GM12878 (cell line): ENCODE measurements around the gene NHSL2. TPM values are rescaled to one million over a fixed set of nuclear protein-coding genes. Genes with fewer than 3 reads are reported as not detected.

ENCODE experiments used
- ATAC-seq: fragments of 200-7000 bp; cut with Tn5 transposase; 3 replicates; pipeline ENCODE4 v1.9.1; 2020; ENCODE audit warnings: mild to moderate bottlenecking, moderate library complexity
- BruUV-seq: library from RNA; stranded (reverse); fragments of 400-500 nt; replicated peaks from 2 replicates; lab custom pipeline; 2021; lab: Mats Ljungman, UMichigan
- CTCF ChIA-PET: fragments of 300-600 bp; sonication (Branson Sonifier 250); formaldehyde crosslinking; extraction: SDS; loops from one replicate; lab custom pipeline; 2021; ENCODE audit warnings: inconsistent platforms; lab: Yijun Ruan, JAX
- POLR2A ChIA-PET: fragments of 350-600 bp; formaldehyde crosslinking; extraction: SDS; loops from one replicate; lab custom pipeline; 2021; ENCODE audit warnings: inconsistent platforms; lab: Charles Lee
- RAD21 ChIA-PET: fragments of 300-600 bp; sonication (Branson Sonifier 250); formaldehyde crosslinking; loops from one replicate; lab custom pipeline; 2023; ENCODE audit warnings: antibody characterized with exemption; ENCODE audit not compliant: unreplicated experiment; lab: Charles Lee
- SMC1A ChIA-PET: fragments of 300-600 bp; sonication (Branson Sonifier 250); formaldehyde crosslinking; loops from one replicate; lab custom pipeline; 2023; ENCODE audit not compliant: unreplicated experiment, uncharacterized antibody; lab: Charles Lee
- DNase-seq: peaks from one replicate; pipeline ENCODE4 v3.0.0-alpha.2; 2011; ENCODE audit warnings: low read depth, low spot score
- FAIRE-seq: peaks from 3 replicates; lab custom pipeline; 2011; peaks lifted over from hg19 to GRCh38; lab: Jason Lieb, UNC
- H2AFZ ChIP-seq: 2 replicates; pipeline ENCODE4 v1.6.0; 2011; ENCODE audit warnings: low read depth, low read length, control low read depth; ENCODE audit not compliant: control insufficient read depth
- H3K27ac ChIP-seq: 2 replicates; pipeline ENCODE4 v1.5.1; 2011; ENCODE audit warnings: control low read depth; ENCODE audit not compliant: control insufficient read depth, insufficient read depth
- H3K27me3 ChIP-seq, 2 experiments: replicated peaks in 1 of 2; 2 replicates each; pipeline versions ENCODE4 v1.6.0 to v1.6.1; 2011; ENCODE audit warnings: low read length in 1 of 2; ENCODE audit not compliant: control insufficient read depth in 2 of 2, insufficient read depth in 2 of 2
- H3K36me3 ChIP-seq, 2 experiments: 2 replicates each; pipeline ENCODE4 v1.5.1; 2011; ENCODE audit warnings: low read length in 1 of 2; ENCODE audit not compliant: control insufficient read depth in 2 of 2, insufficient read depth in 2 of 2
- H3K4me1 ChIP-seq: 2 replicates; pipeline ENCODE4 v1.6.1; 2011; ENCODE audit warnings: mild to moderate bottlenecking, low read length, moderate library complexity, mixed read lengths; ENCODE audit not compliant: control insufficient read depth, insufficient read depth
- H3K4me2 ChIP-seq: 2 replicates; pipeline ENCODE4 v1.6.0; 2011; ENCODE audit warnings: control low read depth; ENCODE audit not compliant: control insufficient read depth, insufficient read depth
- H3K4me3 ChIP-seq: fragments of 200-600 bp; sonication (generic); 2 replicates; pipeline ENCODE4 v1.5.1; 2016
- H3K79me2 ChIP-seq: 2 replicates; pipeline ENCODE4 v1.6.0; 2011; ENCODE audit warnings: low read length; ENCODE audit not compliant: control insufficient read depth, insufficient read depth
- H3K9ac ChIP-seq: 2 replicates; pipeline ENCODE4 v1.8.0; 2011; ENCODE audit warnings: low read length, control low read depth, mixed read lengths; ENCODE audit not compliant: control insufficient read depth, insufficient read depth
- H3K9me3 ChIP-seq: replicated peaks from 3 replicates; pipeline ENCODE4 v1.5.1; 2011; ENCODE audit warnings: mild to moderate bottlenecking, low read length; ENCODE audit not compliant: control insufficient read depth, insufficient read depth
- H4K20me1 ChIP-seq: 2 replicates; pipeline ENCODE4 v1.6.0; 2011; ENCODE audit not compliant: control insufficient read depth, insufficient read depth
- ATF3 ChIP-seq: IDR thresholded peaks from 2 replicates; pipeline ENCODE4 v1.6.1; 2011; ENCODE audit warnings: low read depth, mild to moderate bottlenecking, low read length, moderate library complexity, borderline replicate concordance; ENCODE audit errors: extremely low read depth
- CBX5 ChIP-seq: sonication (generic); IDR thresholded peaks from 2 replicates; pipeline ENCODE4 v1.6.1; 2016; ENCODE audit warnings: low read depth, moderate library complexity, mild to moderate bottlenecking, inconsistent platforms
- ELK1 ChIP-seq: IDR thresholded peaks from 2 replicates; pipeline ENCODE4 v1.6.1; 2012; ENCODE audit warnings: low read depth, low read length, improper control_type of control experiment
- IRF3 ChIP-seq: fragments of 450-650 bp; IDR thresholded peaks from 2 replicates; pipeline ENCODE4 v1.6.1; 2014; ENCODE audit warnings: mild to moderate bottlenecking
- MLLT1 ChIP-seq: fragments of 450-650 bp; IDR thresholded peaks from 2 replicates; pipeline ENCODE4 v1.6.1; 2016; ENCODE audit warnings: mild to moderate bottlenecking
- MYB ChIP-seq: fragments of 150-350 bp; IDR thresholded peaks from 2 replicates; pipeline ENCODE4 v1.6.1; 2014; ENCODE audit warnings: mild to moderate bottlenecking, low read depth, low read length, borderline replicate concordance
- NFIC ChIP-seq: IDR thresholded peaks from 2 replicates; pipeline ENCODE4 v1.6.1; 2012; ENCODE audit warnings: low read depth, mild to moderate bottlenecking, inconsistent platforms, low read length, moderate library complexity
- POLR2AphosphoS5 ChIP-seq: IDR thresholded peaks from 2 replicates; pipeline ENCODE4 v1.6.1; 2011; ENCODE audit warnings: mild to moderate bottlenecking, low read length, inconsistent platforms
- SIN3A ChIP-seq: IDR thresholded peaks from 2 replicates; pipeline ENCODE4 v1.6.1; 2012; ENCODE audit warnings: low read depth, low read length, improper control_type of control experiment
- SMAD5 ChIP-seq: IDR thresholded peaks from 2 replicates; pipeline ENCODE4 v1.6.1; 2016; ENCODE audit warnings: antibody characterized with exemption, low read depth
- TCF12 ChIP-seq: IDR thresholded peaks from 2 replicates; pipeline ENCODE4 v1.6.1; 2011; ENCODE audit warnings: low read depth, mild to moderate bottlenecking, low read length
- USF1 ChIP-seq: IDR thresholded peaks from 2 replicates; pipeline ENCODE4 v1.6.1; 2011; ENCODE audit warnings: borderline replicate concordance, low read depth, mild to moderate bottlenecking, moderate library complexity, mixed read lengths, low read length; ENCODE audit not compliant: insufficient read depth; ENCODE audit errors: extremely low read length
- WRNIP1 ChIP-seq: IDR thresholded peaks from 2 replicates; pipeline ENCODE4 v1.6.1; 2011; ENCODE audit warnings: low read depth, low read length, improper control_type of control experiment, borderline replicate concordance
- ZBTB33 ChIP-seq: fragments of 450-650 bp; IDR thresholded peaks from 2 replicates; pipeline ENCODE4 v1.6.1; 2017; ENCODE audit warnings: mild to moderate bottlenecking
- ZNF207 ChIP-seq: fragments of 450-650 bp; IDR thresholded peaks from 2 replicates; pipeline ENCODE4 v1.6.1; 2014; ENCODE audit warnings: antibody characterized with exemption, mild to moderate bottlenecking, borderline replicate concordance
- ZNF622 ChIP-seq: fragments of 450-650 bp; IDR thresholded peaks from 2 replicates; pipeline ENCODE4 v1.6.1; 2017; ENCODE audit warnings: mild to moderate bottlenecking, inconsistent platforms
- ZZZ3 ChIP-seq: IDR thresholded peaks from 2 replicates; pipeline ENCODE4 v1.6.1; 2011; ENCODE audit warnings: low read depth; ENCODE audit not compliant: control insufficient read depth, insufficient read length
- WGBS: methylation state at CpG from one replicate; pipeline ENCODE4 v1.1.6; 2016; ENCODE audit warnings: low lambda C conversion rate; ENCODE audit not compliant: insufficient replicate concordance, insufficient coverage; ENCODE audit errors: missing lambda C conversion rate; 5-methylcytosine and 5-hydroxymethylcytosine counted together
- in situ Hi-C: fragments of 300-500 bp; cut with MboI; formaldehyde crosslinking; loops from 9 replicates; pipeline ENCODE4 v1.14.3; 2018; ENCODE audit warnings: mixed read lengths
- intact Hi-C: fragments of 100-400 bp; cut with micrococcal nuclease; formaldehyde crosslinking; loops from one replicate; pipeline ENCODE4 v1.14.2; 2022; ENCODE audit not compliant: unreplicated experiment
- polyA plus RNA-seq, 11 experiments: library from polyadenylated mRNA; depleted of rRNA in 4 of 11; unstranded in 6 of 11; stranded (reverse) in 5 of 11; fragments of >200 nt; fragmentation: Nextera tagmentation in 4 of 11; fragmentation: Illumina TruSeq in 1 of 11; extraction: Ambion mirVana in 4 of 11; extraction: Trizol in 1 of 11; gene quantifications; 1 replicate in 1 of 11; 2 replicates in 10 of 11; pipeline versions ENCODE4 v1.2.1 to v1.2.3, GENCODE V29; 2011 to 2016; ENCODE audit warnings: inconsistent platforms in 2 of 11, missing spikeins in 2 of 11, low read depth in 1 of 11
- total RNA-seq, 4 experiments: library from RNA; depleted of rRNA in 3 of 4; stranded (reverse); fragments of >200 nt in 3 of 4; fragmentation: Illumina TruSeq in 1 of 4; extraction: Trizol in 1 of 4; gene quantifications; 2 replicates each; pipeline versions ENCODE4 v1.2.1 to v1.2.3, GENCODE V29; 2013 to 2021

NHSL2 gene
- total and polyA plus RNA-seq, 10 of the 15 experiments (the other 5 are each of a cell fraction or from before 2014, with no cell fraction given) = 0.05 to 0.53 (median 0.07) TPM; not detected in 2

- Histone ChIP-seq H3K27ac (no peak overlapping the region), H3K79me2 (no peaks in the 10 kb centered on the region), H3K36me3 (no peaks in the 10 kb centered on the region), H3K9ac (no peak overlapping the region), H3K9me3 (no peaks in the 10 kb centered on the region), H3K4me1 (no peaks in the 10 kb centered on the region), H2AFZ (no peak overlapping the region), H3K4me3 (no peak overlapping the region), H4K20me1 (no peaks in the 10 kb centered on the region), H3K4me2 (no peak overlapping the region), H3K27me3 (peaks cover 0 to 3% of the 10 kb centered on the region in 2 experiments; a peak in 1 of 4 replicates)
- ATAC-seq = no peak
- FAIRE-seq = no peak
- WGBS = 14% methylated on average over 7 of the region's 7 CpGs
- DNase-seq = no peak
- in situ Hi-C loops = no loop called here
- ChIA-PET RAD21 (no interaction called here), SMC1A (no interaction called here), CTCF (no interaction called here), POLR2A (no interaction called here)
- BruUV-seq = no TSS peak
- intact Hi-C loops = no loop called here
- no peak for TF ChIP-seq USF1
- no peak for TF ChIP-seq MYB
- TF ChIP-seq ZNF207 = no peak
- TF ChIP-seq SMAD5 = no peak
- TF ChIP-seq ELK1 = no peak
- TF ChIP-seq SIN3A = no peak
- no peak for TF ChIP-seq WRNIP1
- no peak for TF ChIP-seq ZZZ3
- no peak for TF ChIP-seq MLLT1
- TF ChIP-seq POLR2AphosphoS5 = no peak
- TF ChIP-seq TCF12 = no peak
- no peak for TF ChIP-seq ZBTB33
- TF ChIP-seq ATF3 = no peak
- no peak for TF ChIP-seq NFIC
- TF ChIP-seq CBX5 = no peak
- TF ChIP-seq ZNF622 = no peak
- TF ChIP-seq IRF3 = no peak
These were observed 45.0 kb downstream of the NHSL2 start for GRCh38 chrX:71955530-71956120.
